GM19438 (cell line): ENCODE results near the gene MYLK3.

Experiments
- ATAC-seq: cut with Tn5 transposase; IDR thresholded peaks from one replicate; pipeline ENCODE4 v1.9.1; 2021; ENCODE audit warnings: low read depth; ENCODE audit not compliant: unreplicated experiment

The MYLK3 gene

DNA sequence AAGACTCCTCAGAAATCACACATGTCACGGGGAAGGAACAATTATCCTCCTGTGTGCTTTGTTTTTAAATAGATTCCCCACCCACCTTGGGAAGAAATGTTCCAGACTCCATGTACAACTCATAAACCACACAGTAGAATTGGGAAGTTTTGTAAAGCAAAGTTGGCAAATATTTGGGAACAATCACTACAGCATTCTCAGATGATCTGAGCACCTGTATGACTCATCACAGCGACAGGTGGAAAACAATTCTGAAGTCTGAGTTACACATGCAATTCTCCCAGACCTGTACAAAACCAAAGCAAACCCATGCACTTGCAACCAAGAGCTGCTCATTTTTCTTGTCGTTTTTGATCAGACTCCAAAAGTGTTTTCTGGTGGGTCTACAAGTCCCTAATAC lies 14.4 kb upstream of the MYLK3 start:
- ATAC-seq = no peak

DNA sequence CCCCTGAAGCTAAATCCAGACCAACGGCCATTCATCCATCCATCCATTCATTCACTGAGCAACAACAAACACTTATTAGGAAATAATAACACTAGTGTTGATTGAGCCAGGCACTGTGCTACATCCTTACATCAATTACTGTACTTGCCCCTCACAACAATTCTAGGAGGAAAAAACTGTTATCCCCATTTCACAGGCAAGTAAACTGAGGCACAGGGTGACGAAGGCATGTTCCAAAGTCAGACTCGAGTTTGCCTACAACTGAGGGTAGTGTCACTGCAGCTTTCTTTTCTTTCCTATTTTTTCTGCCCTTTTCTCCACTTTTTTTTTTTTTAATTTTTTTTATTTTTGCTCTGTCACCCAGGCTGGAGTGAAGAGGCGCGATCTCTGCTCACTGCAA lies 11.2 kb upstream of the MYLK3 start:
- no peak for ATAC-seq

DNA sequence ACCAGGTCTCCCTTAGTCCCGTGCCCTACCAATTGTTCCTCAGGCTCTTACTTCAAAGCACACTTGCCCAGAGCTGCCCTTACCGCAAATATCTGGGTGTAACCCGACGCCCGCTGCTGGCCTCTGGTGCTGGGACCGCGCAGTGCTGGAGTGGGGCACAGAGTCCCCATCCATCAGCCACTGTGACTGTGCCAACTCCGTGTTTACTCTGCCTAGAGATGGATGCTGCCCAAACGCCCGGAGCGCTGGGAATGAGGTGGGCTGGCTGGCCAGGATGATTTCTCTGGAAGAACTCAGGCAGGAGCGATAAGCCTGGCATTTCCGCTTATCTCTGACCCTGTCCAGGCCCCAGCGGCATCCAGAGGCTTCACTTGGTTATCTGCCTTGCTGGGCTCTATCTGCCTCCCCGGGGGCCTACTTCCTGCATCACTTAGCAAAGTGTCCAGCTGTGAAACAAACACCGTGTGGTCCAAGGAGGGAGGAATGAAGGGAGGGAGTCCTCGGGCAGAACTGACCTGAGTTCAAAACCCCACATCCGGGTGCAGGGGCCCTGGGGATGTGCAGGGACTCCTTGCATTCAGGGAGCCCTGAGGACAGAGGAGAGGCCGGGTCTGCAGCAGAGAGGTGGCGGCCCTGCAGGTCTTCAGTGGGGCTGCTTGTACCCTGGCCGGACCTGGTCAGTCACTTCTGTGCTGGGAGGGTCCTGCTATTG lies 9.4 kb upstream of the MYLK3 start:
- no peak for ATAC-seq

DNA sequence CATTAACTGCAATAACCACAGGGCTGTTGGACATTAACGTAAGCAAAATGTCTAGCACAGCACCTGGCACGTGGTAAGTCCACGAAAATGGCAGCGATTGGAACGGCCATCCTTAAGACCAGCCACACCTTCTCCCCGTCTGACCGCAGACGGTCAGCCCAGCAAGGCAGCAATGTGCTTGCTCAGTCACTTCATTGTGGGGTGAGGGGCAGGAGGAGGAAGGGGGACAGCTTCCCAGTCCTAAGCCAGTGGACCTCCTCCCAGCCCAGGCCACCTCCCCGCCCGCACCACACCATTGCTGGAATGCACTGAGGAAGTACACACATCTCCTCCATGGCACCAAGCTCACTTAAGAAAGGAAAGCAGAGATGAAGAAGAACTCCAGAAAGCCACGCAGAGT lies 8.6 kb upstream of the MYLK3 start:
- ATAC-seq = no peak

DNA sequence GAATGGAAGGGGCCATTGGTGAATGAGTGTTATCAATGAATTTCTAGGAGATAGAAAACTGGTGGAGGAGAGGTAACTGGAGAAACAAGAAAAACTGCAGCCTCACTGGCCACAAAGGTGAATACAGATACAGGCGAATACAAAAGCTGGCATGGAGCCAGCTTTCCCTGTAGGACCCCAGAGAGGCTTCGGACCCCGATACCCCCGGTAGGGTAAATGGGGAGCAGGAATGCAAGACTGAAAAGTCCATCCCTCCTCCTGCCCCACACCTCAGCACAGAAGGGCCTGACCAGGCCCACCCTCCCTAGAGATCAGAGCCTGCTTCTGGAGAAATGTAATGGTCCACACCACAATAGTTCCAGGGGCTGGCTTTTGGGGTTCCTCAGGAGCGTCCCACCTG lies 4.9 kb upstream of the MYLK3 start:
- ATAC-seq = no peak

DNA sequence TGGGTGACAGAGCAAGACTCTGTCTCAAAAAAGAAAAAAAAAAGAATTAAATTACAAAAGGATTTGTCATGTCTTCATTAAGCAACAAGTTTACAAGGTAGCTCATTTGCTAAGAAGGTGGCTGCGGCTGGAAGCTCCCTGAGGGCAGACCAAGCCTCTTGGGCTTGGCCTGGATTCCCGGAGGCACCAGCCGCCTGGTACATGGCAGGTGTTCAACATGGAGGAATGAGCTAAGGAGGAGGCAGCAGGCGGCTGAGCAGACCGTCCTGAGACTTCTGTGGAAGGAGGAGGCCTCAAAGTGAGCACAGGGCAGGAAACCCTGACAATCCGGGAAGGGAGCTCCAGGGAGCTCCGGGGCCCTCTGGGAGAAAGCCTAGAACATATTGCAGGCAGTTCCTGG lies 3.2 kb upstream of the MYLK3 start:
- no peak for ATAC-seq

DNA sequence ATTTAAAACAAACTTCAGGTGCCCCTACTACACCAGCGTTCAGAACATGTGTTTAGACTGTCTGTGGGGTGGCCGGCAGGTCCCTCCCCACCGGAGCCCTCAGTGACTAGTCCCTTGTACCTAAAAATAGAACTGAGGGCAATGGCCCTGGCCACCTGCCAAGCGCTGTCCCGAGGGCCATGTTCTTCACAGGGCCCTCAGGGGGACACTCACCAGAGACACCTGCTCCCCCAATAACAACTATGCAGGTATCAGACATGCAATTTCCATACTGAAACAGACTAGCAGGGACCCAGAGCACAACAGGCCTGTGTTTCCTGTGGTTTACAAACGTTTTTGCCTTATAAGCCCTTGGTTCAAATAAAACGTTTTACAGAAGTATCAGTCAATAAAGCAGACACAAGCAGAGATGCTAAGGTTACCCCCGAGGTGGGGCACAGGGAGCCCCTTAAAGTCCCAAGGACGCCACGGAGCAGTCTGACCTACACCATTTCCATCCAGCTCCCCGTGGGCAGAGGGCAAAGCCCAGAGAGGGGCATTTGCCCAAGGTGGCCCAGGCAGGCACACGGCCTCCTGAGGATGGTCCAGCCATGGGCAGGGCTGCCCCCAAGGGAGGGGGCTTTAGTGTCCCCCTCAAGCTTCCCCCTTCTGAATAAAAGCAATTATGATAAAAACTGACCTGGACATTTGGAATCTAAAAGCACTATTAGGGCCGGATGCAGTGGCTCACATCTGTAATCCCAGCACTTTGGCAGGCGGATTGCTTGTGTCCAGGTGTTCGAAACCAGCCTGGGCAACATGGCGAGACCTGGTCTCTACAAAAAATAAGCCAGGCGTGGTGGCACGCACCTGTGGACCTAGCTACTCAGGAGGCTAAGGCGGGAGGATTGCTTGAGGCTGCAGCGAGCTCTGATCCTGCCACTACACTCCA lies 896 bp upstream of the MYLK3 start:
- peak; percentile 62 for ATAC-seq

DNA sequence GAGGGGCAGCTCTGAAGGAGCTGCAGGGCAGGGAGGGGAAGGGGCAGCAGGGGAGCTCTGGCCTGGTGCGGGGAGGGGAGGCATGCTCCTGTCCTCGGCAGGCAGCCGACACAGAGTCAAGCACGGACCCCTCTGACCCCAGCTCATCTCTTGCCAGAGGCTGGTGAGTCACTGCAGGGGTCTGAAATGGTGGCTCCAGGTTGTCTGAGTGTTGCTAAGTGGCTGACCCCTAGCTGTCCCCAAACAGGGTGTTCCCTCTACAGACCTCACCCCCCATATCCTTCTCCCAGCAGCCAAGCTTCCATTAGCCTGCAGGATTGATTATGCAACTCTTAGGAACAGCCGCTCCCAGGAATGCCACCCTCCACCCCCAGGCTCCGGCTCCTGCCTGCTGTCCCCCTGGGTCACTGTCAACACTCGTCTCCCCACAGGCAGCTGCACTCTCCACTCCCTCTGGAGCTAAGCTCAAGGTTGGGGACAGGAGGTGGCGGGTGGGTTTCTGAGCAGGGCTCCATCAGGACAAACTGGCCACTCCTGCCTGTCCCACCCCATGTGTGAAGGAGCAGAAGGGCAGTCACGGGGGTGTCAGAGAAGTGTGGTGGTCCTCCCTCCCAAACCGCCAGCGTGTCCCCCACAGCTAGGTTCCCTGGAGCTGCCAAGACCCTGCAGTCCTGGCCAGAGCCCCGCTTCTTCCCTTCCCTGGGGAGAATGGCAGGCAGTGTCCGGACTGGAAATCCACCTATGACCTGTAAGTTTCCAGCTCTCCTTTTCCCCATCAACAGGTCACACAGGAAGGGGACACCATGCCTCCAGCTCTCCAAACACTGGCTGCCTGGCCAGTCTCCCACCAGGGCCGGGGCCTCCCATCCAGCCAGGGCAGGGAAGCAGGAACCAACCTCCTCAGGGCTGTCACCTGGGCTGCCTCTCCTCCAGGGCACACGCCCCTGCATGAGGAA lies 1.0 kb downstream of the MYLK3 start:
- ATAC-seq = no peak

DNA sequence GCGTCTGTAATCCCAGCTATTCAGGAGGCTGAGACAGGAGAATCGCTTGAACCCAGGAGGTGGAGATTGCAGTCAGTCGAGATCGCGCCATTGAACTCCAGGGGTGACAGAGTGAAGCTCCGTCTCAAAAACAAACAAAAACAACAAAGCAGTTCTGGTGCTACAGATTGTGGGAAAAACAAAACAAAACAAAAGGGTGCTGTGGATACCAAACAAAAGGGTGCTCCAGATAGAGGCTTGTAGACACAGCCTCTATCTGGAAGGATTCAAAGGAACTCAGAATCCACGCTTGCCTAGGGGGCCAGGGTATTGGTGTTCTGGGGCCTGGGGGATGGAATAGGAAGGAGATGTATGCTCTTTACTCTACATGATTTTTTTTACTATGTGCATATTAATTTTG lies 2.5 kb downstream of the MYLK3 start:
- ATAC-seq = no peak

DNA sequence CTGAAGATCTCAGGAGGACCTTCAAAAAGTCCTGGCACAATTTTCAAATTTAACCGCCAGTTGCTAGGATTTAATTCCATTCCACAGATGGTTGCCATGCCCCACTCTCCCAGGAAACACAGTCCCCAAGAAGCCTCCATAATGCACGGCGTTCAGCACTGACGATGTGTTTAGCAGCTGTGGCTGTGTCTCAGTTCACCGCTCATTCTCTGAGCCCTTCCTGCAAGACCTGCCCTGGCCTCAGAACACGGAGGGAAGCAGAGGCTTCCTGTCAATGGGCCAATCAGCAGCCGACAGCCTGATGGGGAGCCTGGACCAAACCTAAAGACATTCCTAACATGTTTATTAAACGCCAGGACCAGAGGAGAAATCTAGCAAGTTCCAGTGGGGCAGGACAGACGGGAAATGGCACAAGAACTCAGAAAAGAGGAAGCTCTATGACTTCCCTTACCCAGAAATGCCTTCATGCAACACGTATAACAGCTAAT lies 4.9 kb downstream of the MYLK3 start:
- peak; percentile 77 for ATAC-seq

DNA sequence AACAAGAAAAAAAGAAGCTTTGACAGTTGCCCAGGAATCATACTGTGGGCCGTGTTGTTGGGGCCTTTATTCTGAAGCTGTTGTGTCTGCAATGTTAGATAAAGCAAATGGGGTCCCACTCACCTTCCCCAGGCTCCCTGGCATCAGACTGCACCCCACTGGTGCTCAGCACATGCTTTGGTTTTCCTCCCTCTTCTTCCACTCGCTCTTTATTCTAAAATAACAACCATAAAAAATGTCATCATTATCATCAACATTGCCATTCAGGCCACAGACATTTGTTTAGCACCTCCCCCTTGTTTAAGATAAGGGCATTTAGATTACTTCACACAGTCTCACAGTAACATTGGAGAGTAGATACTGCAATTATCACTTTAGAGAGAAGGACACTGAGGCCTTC lies 8.2 kb downstream of the MYLK3 start:
- ATAC-seq = no peak

DNA sequence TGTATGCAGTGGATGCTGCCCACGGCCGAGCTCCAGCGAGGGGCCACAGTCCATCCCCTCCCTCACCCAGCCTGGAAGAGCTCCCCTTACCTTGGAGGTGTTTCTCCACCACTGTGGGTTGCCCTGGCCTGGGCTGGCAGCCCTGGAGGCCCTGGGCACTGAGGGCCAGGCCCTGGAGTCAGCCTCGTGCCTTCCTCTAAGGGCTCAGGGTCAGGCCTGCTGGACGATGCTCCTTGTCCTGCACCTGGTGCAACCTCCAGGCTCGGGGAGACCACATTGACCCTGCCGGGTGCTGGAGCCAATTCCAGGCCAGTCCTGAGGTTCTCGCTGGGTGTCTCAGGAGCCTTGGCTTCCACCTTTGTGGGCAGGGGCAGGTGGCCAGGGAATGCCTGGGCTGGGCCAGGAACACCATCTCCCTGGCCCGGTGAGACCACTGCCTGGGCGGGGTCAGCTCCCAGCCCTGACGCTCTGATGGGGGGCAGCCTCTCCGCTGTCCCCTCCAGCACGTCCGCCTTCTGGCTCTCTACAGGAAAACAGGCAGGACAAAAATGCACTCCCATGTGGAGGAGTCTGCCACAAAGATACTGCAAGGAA lies 10.4 kb downstream of the MYLK3 start:
- no peak for ATAC-seq

DNA sequence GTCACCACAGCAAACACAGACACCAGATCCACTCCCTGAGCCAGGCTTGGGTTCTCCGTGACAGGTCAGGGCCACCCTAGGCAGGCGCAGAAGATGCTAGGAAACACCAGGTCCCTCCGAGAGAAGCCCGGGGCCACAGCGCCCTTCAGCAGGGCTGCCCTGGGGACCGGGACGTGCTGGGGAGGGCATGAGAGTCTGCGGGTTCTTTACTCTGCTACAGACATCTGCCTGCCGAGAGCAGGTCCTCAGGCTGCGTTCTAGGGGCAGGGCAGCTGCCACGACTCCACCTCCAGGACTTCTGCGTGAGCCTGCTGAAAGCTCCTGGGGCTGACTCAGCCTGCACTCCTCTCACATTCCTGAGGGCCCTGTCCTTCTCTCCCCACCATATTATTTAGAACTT lies 11.4 kb downstream of the MYLK3 start:
- ATAC-seq = no peak

DNA sequence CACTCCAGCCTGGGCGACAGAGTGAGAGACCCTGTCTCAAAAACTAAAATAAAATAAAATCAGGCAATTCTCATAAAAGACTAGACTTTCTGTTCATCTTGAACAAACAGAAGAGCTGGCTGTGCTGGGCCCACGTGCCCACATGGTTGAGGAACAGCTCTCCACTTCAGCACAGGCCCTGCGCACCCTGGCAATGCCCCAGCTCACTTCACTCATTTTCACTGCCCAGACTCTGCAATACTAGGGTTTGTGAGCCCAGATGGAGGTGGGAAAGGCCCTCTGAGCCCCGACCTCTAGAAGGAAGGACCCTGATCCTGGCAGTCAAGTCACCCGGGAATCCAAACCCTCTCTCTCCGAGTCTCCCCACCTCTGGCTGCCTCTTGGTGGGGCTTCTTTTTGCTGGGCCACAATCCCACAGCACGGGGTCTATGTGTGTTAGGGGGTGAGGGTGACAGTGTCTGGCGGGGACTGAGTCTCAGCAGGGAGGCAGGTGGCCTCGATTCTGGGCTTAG lies 14.8 kb downstream of the MYLK3 start:
- no peak for ATAC-seq

DNA sequence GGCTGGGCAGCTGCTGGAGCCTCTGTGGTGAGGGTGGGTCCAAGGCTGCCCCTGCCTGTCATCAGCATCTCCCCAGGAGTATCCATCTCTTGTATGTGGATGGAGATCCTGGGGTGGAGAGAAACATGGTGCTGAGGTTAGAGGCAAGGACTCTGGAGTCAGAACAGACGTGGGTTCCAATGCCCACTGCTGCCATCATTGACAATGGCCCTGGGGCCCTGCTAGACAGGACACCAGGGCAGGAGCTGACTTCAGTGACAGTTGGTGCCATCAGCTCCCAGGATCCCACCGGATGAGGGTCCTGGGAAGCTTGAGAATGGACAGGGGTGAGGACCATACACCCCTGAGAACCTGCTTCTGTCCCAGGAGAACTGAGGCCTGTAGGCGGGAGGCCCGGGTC lies 15.6 kb downstream of the MYLK3 start:
- ATAC-seq = no peak

DNA sequence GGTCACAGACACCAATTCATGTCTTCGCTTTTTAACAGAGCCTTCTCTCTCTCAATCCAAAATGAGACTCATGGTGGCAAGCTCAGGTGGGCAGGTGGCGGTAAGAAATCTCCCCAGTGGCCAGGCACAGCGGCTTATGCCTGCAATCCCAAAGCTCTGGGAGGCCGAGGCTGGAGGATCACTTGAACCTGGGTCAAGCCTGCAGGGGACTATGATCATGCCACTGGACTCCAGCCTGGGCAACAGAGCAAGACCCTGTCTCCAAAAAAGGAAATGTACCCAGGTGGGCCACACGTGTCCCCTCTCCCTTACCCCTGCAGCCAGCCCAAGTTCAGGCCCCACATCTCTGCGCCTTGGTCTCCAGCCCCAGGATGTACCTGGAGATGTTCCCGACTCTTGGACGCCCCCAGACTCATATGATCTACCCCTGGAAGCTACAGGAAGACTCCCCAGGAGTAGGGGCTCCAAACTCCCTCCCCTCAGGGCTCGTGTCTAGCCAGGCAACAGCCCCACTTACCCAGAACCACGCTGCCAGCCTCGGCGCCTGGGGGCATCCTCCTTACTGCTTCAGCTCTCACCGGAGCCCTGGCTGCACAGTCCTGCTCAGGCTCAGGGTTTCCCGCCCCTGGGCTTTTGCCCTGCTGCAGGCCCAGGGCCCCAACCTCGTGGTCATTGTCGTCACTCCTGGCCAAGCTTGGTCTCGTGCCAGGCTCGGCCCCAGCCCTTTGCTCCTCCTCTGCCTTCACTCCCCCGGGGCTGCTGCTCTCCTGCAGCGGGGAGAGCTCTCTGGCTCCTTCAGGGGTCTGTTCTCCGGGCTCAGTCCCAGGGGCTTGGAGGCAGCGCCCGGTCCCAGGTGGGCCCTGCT lies 16.2 kb downstream of the MYLK3 start:
- ATAC-seq = no peak

DNA sequence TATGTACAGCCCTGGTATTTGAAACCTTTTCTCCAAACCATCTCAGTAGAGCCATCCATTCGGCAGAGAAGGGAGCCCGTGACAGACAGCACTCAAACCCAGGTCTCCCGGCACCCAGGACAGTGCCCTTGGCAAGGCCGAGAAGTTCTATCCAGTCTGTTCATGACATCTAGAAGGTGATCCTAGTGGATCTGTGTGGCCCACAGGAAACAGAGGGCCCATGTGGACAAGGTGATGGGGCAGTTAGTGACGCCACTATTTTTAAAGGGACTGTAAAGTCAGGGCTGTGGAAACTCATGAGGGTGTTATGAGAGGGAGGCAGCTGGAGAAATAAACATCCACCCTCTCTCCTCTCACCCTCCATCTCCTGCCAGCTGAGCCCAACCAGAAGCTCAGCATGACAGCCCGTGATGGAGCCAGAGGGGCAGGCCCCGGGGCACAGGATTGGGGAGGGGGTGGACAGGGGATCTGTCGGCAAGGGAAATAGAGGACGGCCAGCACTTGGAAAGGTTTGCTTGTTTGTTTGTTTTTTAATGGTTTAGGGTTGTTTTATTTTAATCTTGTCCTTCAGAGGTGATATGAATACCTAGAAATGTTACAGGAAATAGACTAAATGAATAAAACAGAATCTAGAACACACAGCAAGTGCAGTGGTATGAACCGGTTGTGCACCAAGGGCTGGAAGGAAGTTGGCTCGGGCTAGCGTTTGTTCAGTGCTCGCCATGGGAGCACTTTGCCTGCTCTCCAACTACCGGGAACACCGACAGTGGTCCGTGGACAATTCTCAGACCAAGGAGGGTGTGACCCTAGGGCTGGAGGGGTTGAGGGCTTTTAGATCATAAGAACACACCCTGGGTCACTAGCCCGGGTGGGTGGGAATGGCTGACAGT lies 17.1 kb downstream of the MYLK3 start:
- ATAC-seq = no peak

DNA sequence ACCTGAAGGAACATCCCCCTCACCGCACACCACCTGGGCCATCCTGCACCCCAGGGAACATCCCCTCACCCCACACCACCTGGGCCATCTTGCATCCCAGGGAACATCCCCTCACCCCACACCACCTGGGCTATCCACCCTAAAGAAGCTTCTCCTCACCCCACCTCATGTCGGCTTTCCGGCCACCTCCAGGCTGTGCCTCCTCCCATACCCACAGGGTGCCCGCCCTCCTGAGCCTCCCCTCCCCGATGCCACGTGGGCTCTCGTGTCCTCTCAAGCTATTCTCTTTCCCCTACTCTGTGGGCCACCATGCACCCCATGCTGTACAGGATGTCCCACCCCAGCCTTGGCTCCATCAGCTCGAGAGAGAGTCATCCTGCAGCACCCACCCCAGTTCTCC lies 18.0 kb downstream of the MYLK3 start:
- ATAC-seq = no peak
